Gastrocnemius medialis (tissue), 4 donors: ENCODE data around the gene PPIP5K1. TPM values are rescaled to one million over a fixed set of nuclear protein-coding genes. Genes with fewer than 3 reads are reported as not detected.

Experiments
- ATAC-seq, 2 donors: fragments of 150-250 bp; one replicate each; pipeline ENCODE4 v1.9.1; 2016
- DNase-seq, 2 donors: peaks; one replicate each; pipeline ENCODE4 v3.0.0-alpha.2; 2019
- H3K27ac ChIP-seq, 4 donors: fragments of 200-600 bp; sonication (generic); 1 replicate in 1 of 4; 2 replicates in 3 of 4; pipeline ENCODE4 v1.5.1; 2016 to 2018; ENCODE audit warnings: mild to moderate bottlenecking in 2 of 4, moderate library complexity in 1 of 4
- H3K27me3 ChIP-seq, 3 donors: fragments of 200-600 bp; sonication (generic) in 2 of 3; 1 replicate in 1 of 3; 2 replicates in 2 of 3; pipeline versions ENCODE4 v1.5.1 to v1.6.0; 2016 to 2019; ENCODE audit warnings: mild to moderate bottlenecking in 1 of 3, moderate library complexity in 1 of 3
- H3K36me3 ChIP-seq, 2 donors: fragments of 200-600 bp; sonication (generic) in 1 of 2; one replicate each; pipeline ENCODE4 v1.5.1; 2017 to 2018
- H3K4me1 ChIP-seq, 2 donors: fragments of 200-600 bp; sonication (generic) in 1 of 2; one replicate each; pipeline ENCODE4 v1.5.1; 2016 to 2017; ENCODE audit warnings: mild to moderate bottlenecking in 2 of 2
- H3K4me3 ChIP-seq, 4 donors: fragments of 200-600 bp; sonication (generic) in 3 of 4; 1 replicate in 1 of 4; 2 replicates in 3 of 4; pipeline ENCODE4 v1.5.1; 2016 to 2019; ENCODE audit warnings: mild to moderate bottlenecking in 2 of 4
- H3K9me3 ChIP-seq, 3 donors: fragments of 200-600 bp; sonication (generic) in 2 of 3; 1 replicate in 1 of 3; 2 replicates in 2 of 3; pipeline ENCODE4 v1.5.1; 2016 to 2019
- CTCF ChIP-seq, 5 experiments: fragments of 450-650 bp in 3 of 5; fragments of 200-600 bp in 2 of 5; sonication (generic) in 2 of 5; IDR thresholded peaks in 4 of 5; conservative IDR thresholded peaks in 1 of 5; 1 replicate in 4 of 5; 2 replicates in 1 of 5; pipeline ENCODE4 v1.5.1; 2016 to 2019; ENCODE audit warnings: antibody characterized with exemption in 5 of 5, mild to moderate bottlenecking in 3 of 5, moderate library complexity in 3 of 5
- POLR2A ChIP-seq, 2 donors: fragments of 450-650 bp; IDR thresholded peaks; one replicate each; pipeline ENCODE4 v1.6.1; 2017; ENCODE audit warnings: antibody characterized with exemption in 2 of 2, mild to moderate bottlenecking in 2 of 2, moderate library complexity in 2 of 2
- in situ Hi-C, 4 donors: fragments of 200-750 bp; cut with MboI; loops; one replicate each; pipeline versions ENCODE4 v1.15.0 to v1.8.0; 2017; ENCODE audit warnings: low sequenced_read_pairs in 4 of 4
- intact Hi-C: fragments of 100-400 bp; cut with DNase I; formaldehyde crosslinking; loops from one replicate; pipeline ENCODE4 v1.15.1; 2023; ENCODE audit warnings: low total_unique reads
- total RNA-seq, 4 donors: library from RNA; depleted of rRNA; stranded (reverse); fragments of >200 nt; gene quantifications; one replicate each; pipeline versions ENCODE4 v1.1.0 to v1.2.3, GENCODE V29; 2016

PPIP5K1 gene
- total RNA-seq, 4 donors from 2014 or later: 14.4 to 41.2 (median 16.6) TPM

GRCh38 chr15:43527802-43528541 lies 62.0 kb downstream of the PPIP5K1 start:
- no peak for ATAC-seq
- H3K4me1 ChIP-seq: peaks cover 8 to 9% of the 10 kb centered on the region in 2 donors
- H3K4me3 ChIP-seq: no peak overlapping the region
- no peak overlapping the region for H3K27ac ChIP-seq
- intact Hi-C loops (no loop called here), in situ Hi-C loops (no loop called here)
- no peak for DNase-seq
- no peaks in the 10 kb centered on the region for H3K27me3 ChIP-seq
- H3K9me3 ChIP-seq: no peaks in the 10 kb centered on the region
- H3K36me3 ChIP-seq: no peaks in the 10 kb centered on the region
- TF ChIP-seq POLR2A (IDR thresholded peaks at IDR 0.05): no peak
- TF ChIP-seq CTCF (IDR thresholded peaks at IDR 0.05 in 4 of 5, conservative IDR thresholded peaks at IDR 0.05 in 1 of 5): no peak

GRCh38 chr15:43527016-43527801 lies 62.8 kb downstream of the PPIP5K1 start:
- no peak for DNase-seq

GRCh38 chr15:43526261-43526930 lies 63.6 kb downstream of the PPIP5K1 start:
- DNase-seq (no peak), ATAC-seq (no peak)
- Histone ChIP-seq H3K4me3 (no peak overlapping the region), H3K27me3 (no peaks in the 10 kb centered on the region), H3K9me3 (no peaks in the 10 kb centered on the region), H3K4me1 (peaks cover 7 to 8% of the 10 kb centered on the region in 2 donors), H3K36me3 (peaks cover 0 to 12% of the 10 kb centered on the region in 2 donors), H3K27ac (no peak overlapping the region)
- intact Hi-C loops: no loop called here
- TF ChIP-seq POLR2A (IDR thresholded peaks at IDR 0.05) (no peak), CTCF (IDR thresholded peaks at IDR 0.05 in 4 of 5, conservative IDR thresholded peaks at IDR 0.05 in 1 of 5) (no peak)
- in situ Hi-C loops: no loop called here

More at GRCh38 chr15:43527016-43527801, 62.8 kb downstream of the PPIP5K1 start:
- no peaks in the 10 kb centered on the region for H3K27me3 ChIP-seq
- H3K36me3 ChIP-seq: peaks cover 0 to 4% of the 10 kb centered on the region in 2 donors
- no peak for ATAC-seq
- TF ChIP-seq CTCF (IDR thresholded peaks at IDR 0.05 in 4 of 5, conservative IDR thresholded peaks at IDR 0.05 in 1 of 5) (no peak), POLR2A (IDR thresholded peaks at IDR 0.05) (no peak)
- intact Hi-C loops (no loop called here), in situ Hi-C loops (no loop called here)
- no peak overlapping the region for H3K4me3 ChIP-seq
- H3K9me3 ChIP-seq: no peaks in the 10 kb centered on the region
- H3K4me1 ChIP-seq: peaks cover 8 to 9% of the 10 kb centered on the region in 2 donors
- H3K27ac ChIP-seq: no peak overlapping the region

- H3K9me3 ChIP-seq: no peaks in the 10 kb centered on the region
- intact Hi-C loops: no loop called here
- no peak for ATAC-seq
- no peaks in the 10 kb centered on the region for H3K4me1 ChIP-seq
- no peak for DNase-seq
- peaks cover 0 to 14% of the 10 kb centered on the region in 2 donors for H3K36me3 ChIP-seq
- in situ Hi-C loops: no loop called here
- TF ChIP-seq CTCF (IDR thresholded peaks at IDR 0.05 in 4 of 5, conservative IDR thresholded peaks at IDR 0.05 in 1 of 5): no peak
- no peak for TF ChIP-seq POLR2A (IDR thresholded peaks at IDR 0.05)
- H3K27me3 ChIP-seq: no peaks in the 10 kb centered on the region
- no peak overlapping the region for H3K4me3 ChIP-seq
- H3K27ac ChIP-seq: no peak overlapping the region
Observed at GRCh38 chr15:43525131-43525530, 64.9 kb downstream of the PPIP5K1 start.
